Neural progenitor cell (in vitro differentiated cells): ENCODE results near the gene CDHR2. TPM values are rescaled to one million over a fixed set of nuclear protein-coding genes. Genes with fewer than 3 reads are reported as not detected.
A peak's percentile ranks its signal among the peaks of the same experiment; 100 is the strongest.

ENCODE experiments used
- DNase-seq: peaks from one replicate; pipeline ENCODE4 v3.0.0-alpha.2; 2016; ENCODE audit warnings: low spot score
- H2AFZ ChIP-seq: fragments of 200-600 bp; sonication (generic); replicated peaks from 2 replicates; pipeline ENCODE4 v1.6.1; 2016; ENCODE audit warnings: antibody characterized with exemption
- H3F3A ChIP-seq: fragments of 200-600 bp; sonication (generic); 2 replicates; pipeline ENCODE4 v1.6.1; 2016; ENCODE audit warnings: antibody characterized with exemption, low read depth
- H3K27ac ChIP-seq: fragments of 200-600 bp; sonication (generic); 2 replicates; pipeline ENCODE4 v1.5.1; 2016; ENCODE audit warnings: mild to moderate bottlenecking
- H3K27me3 ChIP-seq: fragments of 200-600 bp; sonication (generic); 2 replicates; pipeline ENCODE4 v1.6.1; 2016; ENCODE audit warnings: mild to moderate bottlenecking, moderate library complexity
- H3K36me3 ChIP-seq: fragments of 200-600 bp; sonication (generic); 2 replicates; pipeline ENCODE4 v1.5.1; 2016
- H3K4me1 ChIP-seq: fragments of 200-600 bp; sonication (generic); 2 replicates; pipeline ENCODE4 v1.6.1; 2016; ENCODE audit warnings: mixed run types
- H3K4me2 ChIP-seq: fragments of 200-600 bp; sonication (generic); 2 replicates; pipeline ENCODE4 v1.6.1; 2016
- H3K4me3 ChIP-seq: fragments of 200-600 bp; sonication (generic); 2 replicates; pipeline ENCODE4 v1.5.1; 2016
- H3K79me2 ChIP-seq: fragments of 200-600 bp; sonication (generic); 2 replicates; pipeline ENCODE4 v1.6.1; 2016; ENCODE audit warnings: low read depth
- H3K9ac ChIP-seq: fragments of 200-600 bp; sonication (generic); 2 replicates; pipeline ENCODE4 v1.6.1; 2016
- H3K9me3 ChIP-seq: fragments of 200-600 bp; sonication (generic); 2 replicates; pipeline ENCODE4 v1.5.1; 2016; ENCODE audit warnings: low read depth
- H4K20me1 ChIP-seq: fragments of 200-600 bp; sonication (generic); 2 replicates; pipeline ENCODE4 v1.6.1; 2016; ENCODE audit warnings: low read depth
- H3K27ac Mint-ChIP-seq: 3 replicates; pipeline ENCODE4 v1.8.0; 2021; ENCODE audit warnings: mixed read lengths
- H3K27me3 Mint-ChIP-seq: 2 replicates; pipeline ENCODE4 v1.8.0; 2022; ENCODE audit warnings: low read depth, mild to moderate bottlenecking, inconsistent platforms, moderate library complexity, mixed read lengths; ENCODE audit not compliant: insufficient read depth
- H3K36me3 Mint-ChIP-seq: 3 replicates; pipeline ENCODE4 v1.8.0; 2021; ENCODE audit warnings: mixed read lengths
- H3K4me1 Mint-ChIP-seq: 3 replicates; pipeline ENCODE4 v1.8.0; 2021; ENCODE audit warnings: mixed read lengths
- H3K4me3 Mint-ChIP-seq: 3 replicates; pipeline ENCODE4 v1.8.0; 2021; ENCODE audit warnings: mild to moderate bottlenecking, moderate library complexity, mixed read lengths
- H3K9me3 Mint-ChIP-seq: 3 replicates; pipeline ENCODE4 v1.8.0; 2020; ENCODE audit warnings: mixed read lengths
- EZH2 ChIP-seq: fragments of 200-600 bp; sonication (generic); IDR thresholded peaks from 2 replicates; pipeline ENCODE4 v1.6.1; 2017; ENCODE audit warnings: antibody characterized with exemption, mild to moderate bottlenecking, moderate library complexity
- EZH2phosphoT487 ChIP-seq: fragments of 200-600 bp; sonication (generic); IDR thresholded peaks from 2 replicates; pipeline ENCODE4 v1.6.1; 2017; ENCODE audit warnings: antibody characterized with exemption
- total RNA-seq: library from RNA; depleted of rRNA; stranded (reverse); fragments of >200 nt; gene quantifications from 2 replicates; pipeline ENCODE4 v1.2.3, GENCODE V29; 2015; ENCODE audit warnings: low replicate concordance
- TF ChIP-seq, protein P1 (sequence below): fragments of 200-600 bp; sonication (generic); IDR thresholded peaks from 2 replicates; pipeline ENCODE4 v1.5.1; 2017; ENCODE audit warnings: antibody characterized with exemption, mild to moderate bottlenecking

CDHR2 gene
- total RNA-seq, 1 donor from 2014 or later = not detected

DNA sequence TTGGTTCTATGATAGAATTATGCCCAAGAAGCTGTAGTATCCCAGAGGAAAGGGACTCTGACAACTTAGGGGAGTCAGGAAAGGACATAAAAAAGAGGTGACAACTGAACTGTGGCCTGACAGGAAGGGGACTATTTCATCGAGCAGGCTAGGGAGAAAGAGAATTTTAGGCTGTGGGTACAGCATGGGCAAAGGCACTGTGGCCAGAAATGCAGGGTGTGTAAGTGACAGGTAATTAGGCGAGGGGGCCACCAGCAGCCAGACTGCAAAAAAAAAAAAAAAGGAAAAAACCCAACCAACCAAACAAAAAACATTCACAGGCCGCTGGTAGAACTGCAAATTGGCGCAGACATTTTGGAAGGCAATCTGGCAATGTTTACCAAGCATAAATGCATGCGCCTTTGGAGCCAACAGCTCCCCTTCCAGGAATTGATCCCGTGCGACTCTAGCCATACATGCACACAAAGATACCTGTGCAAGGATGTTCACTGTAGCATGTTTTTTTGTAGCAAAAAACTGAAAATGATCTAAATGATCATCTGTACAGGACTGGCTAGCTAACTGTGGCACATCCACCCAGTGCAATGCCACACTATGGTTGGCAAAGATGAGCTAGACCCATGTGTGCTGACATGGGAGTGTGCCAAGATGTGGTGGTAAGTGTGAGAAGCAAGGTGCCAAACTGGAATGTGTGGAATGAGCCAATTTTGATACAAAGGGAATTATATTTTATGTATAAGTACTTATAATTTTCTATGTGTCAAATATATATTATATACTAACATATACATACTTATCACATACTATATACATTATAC, 82.5 kb downstream of the CDHR2 start:
- Histone ChIP-seq H3K27me3 (peaks cover 77% of the 10 kb centered on the region), H3K4me2 (no peak overlapping the region), H4K20me1 (peaks cover 23% of the 10 kb centered on the region), H3K9ac (no peak overlapping the region), H3K9me3 (no peaks in the 10 kb centered on the region), H3K36me3 (no peaks in the 10 kb centered on the region), H3K4me3 (peak overlapping the region; percentile 54), H3F3A (peaks cover 39% of the 10 kb centered on the region), H3K4me1 (peaks cover 24% of the 10 kb centered on the region), H3K27ac (no peak overlapping the region), H2AFZ (no peak overlapping the region), H3K79me2 (no peaks in the 10 kb centered on the region)
- no peak for TF ChIP-seq EZH2
- TF ChIP-seq EZH2phosphoT487 = no peak
- TF ChIP-seq, protein P1, sequence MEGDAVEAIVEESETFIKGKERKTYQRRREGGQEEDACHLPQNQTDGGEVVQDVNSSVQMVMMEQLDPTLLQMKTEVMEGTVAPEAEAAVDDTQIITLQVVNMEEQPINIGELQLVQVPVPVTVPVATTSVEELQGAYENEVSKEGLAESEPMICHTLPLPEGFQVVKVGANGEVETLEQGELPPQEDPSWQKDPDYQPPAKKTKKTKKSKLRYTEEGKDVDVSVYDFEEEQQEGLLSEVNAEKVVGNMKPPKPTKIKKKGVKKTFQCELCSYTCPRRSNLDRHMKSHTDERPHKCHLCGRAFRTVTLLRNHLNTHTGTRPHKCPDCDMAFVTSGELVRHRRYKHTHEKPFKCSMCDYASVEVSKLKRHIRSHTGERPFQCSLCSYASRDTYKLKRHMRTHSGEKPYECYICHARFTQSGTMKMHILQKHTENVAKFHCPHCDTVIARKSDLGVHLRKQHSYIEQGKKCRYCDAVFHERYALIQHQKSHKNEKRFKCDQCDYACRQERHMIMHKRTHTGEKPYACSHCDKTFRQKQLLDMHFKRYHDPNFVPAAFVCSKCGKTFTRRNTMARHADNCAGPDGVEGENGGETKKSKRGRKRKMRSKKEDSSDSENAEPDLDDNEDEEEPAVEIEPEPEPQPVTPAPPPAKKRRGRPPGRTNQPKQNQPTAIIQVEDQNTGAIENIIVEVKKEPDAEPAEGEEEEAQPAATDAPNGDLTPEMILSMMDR = no peak
- H3K4me3 Mint-ChIP-seq = peak overlapping the region; percentile 76
- peaks cover 68% of the 10 kb centered on the region for H3K27me3 Mint-ChIP-seq
- DNase-seq = no peak
- no peaks in the 10 kb centered on the region for H3K36me3 Mint-ChIP-seq
- H3K27ac Mint-ChIP-seq = no peak overlapping the region
- H3K9me3 Mint-ChIP-seq = no peaks in the 10 kb centered on the region
- H3K4me1 Mint-ChIP-seq = peaks cover 37% of the 10 kb centered on the region

DNA sequence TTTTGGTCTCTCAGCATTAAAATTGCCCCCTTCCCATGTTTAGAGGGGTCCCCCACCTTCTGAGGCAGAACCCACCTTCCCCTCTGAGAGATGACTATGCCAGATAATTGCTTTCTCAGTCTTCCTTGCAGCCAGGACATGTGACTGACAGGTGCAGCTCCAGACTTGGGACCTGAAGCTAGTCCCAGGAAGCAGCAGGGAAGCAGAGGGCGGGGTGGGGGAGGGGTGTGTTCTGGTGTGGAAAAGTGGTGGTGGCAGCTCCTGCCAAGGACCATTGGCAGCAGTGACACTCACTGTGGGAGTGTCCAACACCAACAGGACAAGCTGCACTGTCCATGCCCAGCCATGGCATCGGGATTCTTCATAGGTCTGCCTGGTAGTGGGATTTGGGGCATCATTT, 83.6 kb downstream of the CDHR2 start:
- peaks cover 36% of the 10 kb centered on the region for H3K4me1 Mint-ChIP-seq
- no peaks in the 10 kb centered on the region for H3K9me3 ChIP-seq
- no peak overlapping the region for H2AFZ ChIP-seq
- peaks cover 24% of the 10 kb centered on the region for H3K4me1 ChIP-seq
- H3K27me3 ChIP-seq = peaks cover 66% of the 10 kb centered on the region
- no peak for DNase-seq
- H3F3A ChIP-seq = peaks cover 42% of the 10 kb centered on the region
- no peak overlapping the region for H3K4me2 ChIP-seq
- H3K36me3 ChIP-seq = no peaks in the 10 kb centered on the region
- H3K36me3 Mint-ChIP-seq = no peaks in the 10 kb centered on the region
- no peak overlapping the region for H3K27ac Mint-ChIP-seq
- no peak overlapping the region for H3K4me3 ChIP-seq
- no peak overlapping the region for H3K4me3 Mint-ChIP-seq
- peaks cover 62% of the 10 kb centered on the region for H3K27me3 Mint-ChIP-seq
- TF ChIP-seq, protein P1 = no peak
- no peak for TF ChIP-seq EZH2
- no peak for TF ChIP-seq EZH2phosphoT487
- no peak overlapping the region for H3K9ac ChIP-seq
- no peaks in the 10 kb centered on the region for H3K79me2 ChIP-seq
- no peaks in the 10 kb centered on the region for H3K9me3 Mint-ChIP-seq
- H3K27ac ChIP-seq = no peak overlapping the region
- peaks cover 23% of the 10 kb centered on the region for H4K20me1 ChIP-seq

DNA sequence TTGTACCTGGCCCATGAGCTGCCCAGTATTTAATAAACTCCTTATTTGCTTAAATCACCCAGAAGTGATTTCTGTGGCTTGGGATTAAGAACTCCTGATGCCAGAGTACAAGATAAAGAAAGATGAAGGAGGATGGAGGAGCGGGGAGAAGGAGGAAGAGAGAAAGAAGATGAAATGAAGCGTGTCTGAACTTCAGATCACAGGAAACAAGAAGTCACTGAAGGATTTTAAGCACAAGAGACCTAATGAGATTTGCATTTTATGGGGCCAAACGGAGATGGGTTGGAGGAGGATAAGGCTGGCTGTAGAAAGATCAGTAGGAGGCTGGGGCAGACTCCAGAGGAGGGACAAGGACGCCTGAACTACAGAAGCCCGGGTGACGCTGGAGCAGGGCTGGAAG, 84.5 kb downstream of the CDHR2 start:
- H2AFZ ChIP-seq = no peak overlapping the region
- no peak overlapping the region for H3K4me2 ChIP-seq
- H3K79me2 ChIP-seq = no peaks in the 10 kb centered on the region
- no peaks in the 10 kb centered on the region for H3K36me3 ChIP-seq
- DNase-seq = no peak
- Mint-ChIP-seq H3K9me3 (no peaks in the 10 kb centered on the region), H3K4me1 (peaks cover 33% of the 10 kb centered on the region), H3K27ac (no peak overlapping the region), H3K4me3 (no peak overlapping the region), H3K27me3 (peaks cover 55% of the 10 kb centered on the region), H3K36me3 (no peaks in the 10 kb centered on the region)
- no peaks in the 10 kb centered on the region for H3K9me3 ChIP-seq
- peaks cover 24% of the 10 kb centered on the region for H3K4me1 ChIP-seq
- TF ChIP-seq EZH2 (no peak), EZH2phosphoT487 (no peak)
- TF ChIP-seq, protein P1 = no peak
- H4K20me1 ChIP-seq = peaks cover 20% of the 10 kb centered on the region
- no peak overlapping the region for H3K27ac ChIP-seq
- no peak overlapping the region for H3K9ac ChIP-seq
- H3K27me3 ChIP-seq = peaks cover 57% of the 10 kb centered on the region
- H3F3A ChIP-seq = peaks cover 40% of the 10 kb centered on the region
- H3K4me3 ChIP-seq = no peak overlapping the region
